ENCODE measurements around the gene THSD4. TPM values are rescaled to one million over a fixed set of nuclear protein-coding genes. Genes with fewer than 3 reads are reported as not detected.

THSD4 gene
- total RNA-seq, 5 donors from 2014 or later (not counting 1 experiment from before 2014, with no cell fraction given): 0.03 to 0.23 (median 0.18) TPM; not detected in 2

- WGBS (ENCODE audit: insufficient coverage): no CpG with 5 or more reads among the region's 4 CpGs
- POLR2A ChIA-PET: no interaction called here
- no peaks in the 10 kb centered on the region for H3K27me3 Mint-ChIP-seq
- H3K36me3 Mint-ChIP-seq: no peaks in the 10 kb centered on the region
- ATAC-seq (replicated peaks in 1 of 4) (no peak), DNase-seq (no peak)
- H3K4me3 ChIP-seq (ENCODE audit: control insufficient read depth in 1 of 2, extremely low read depth in 1 of 2, low read length in 1 of 2): no peak overlapping the region
- H3K9me3 Mint-ChIP-seq: no peaks in the 10 kb centered on the region
- peaks cover 0 to 7% of the 10 kb centered on the region in 2 experiments for H3K27me3 ChIP-seq (replicated peaks in 1 of 2; ENCODE audit: control insufficient read depth in 2 of 2, extremely low read depth in 1 of 2, insufficient read depth in 2 of 2, low read length in 1 of 2)
- no peak overlapping the region for H3K4me3 Mint-ChIP-seq
- H3K4me1 Mint-ChIP-seq: no peaks in the 10 kb centered on the region
- no peaks in the 10 kb centered on the region for H3K36me3 ChIP-seq (ENCODE audit: control insufficient read depth in 2 of 2, extremely low read depth in 1 of 2, insufficient read depth in 1 of 2, low read length in 1 of 2)
- CTCF ChIA-PET: no interaction called here
- no peaks in the 10 kb centered on the region for H3K4me1 ChIP-seq (ENCODE audit: control insufficient read depth in 1 of 2, extremely low read depth in 1 of 2, insufficient read depth in 2 of 2, low read length in 2 of 2)
- H3K9me3 ChIP-seq: no peaks in the 10 kb centered on the region
- no peak overlapping the region for H3K27ac Mint-ChIP-seq
- H3K27ac ChIP-seq (ENCODE audit: low read length): no peak overlapping the region
Observed at GRCh38 chr15:71304681-71305080, 189.4 kb downstream of the THSD4 start.

DNA sequence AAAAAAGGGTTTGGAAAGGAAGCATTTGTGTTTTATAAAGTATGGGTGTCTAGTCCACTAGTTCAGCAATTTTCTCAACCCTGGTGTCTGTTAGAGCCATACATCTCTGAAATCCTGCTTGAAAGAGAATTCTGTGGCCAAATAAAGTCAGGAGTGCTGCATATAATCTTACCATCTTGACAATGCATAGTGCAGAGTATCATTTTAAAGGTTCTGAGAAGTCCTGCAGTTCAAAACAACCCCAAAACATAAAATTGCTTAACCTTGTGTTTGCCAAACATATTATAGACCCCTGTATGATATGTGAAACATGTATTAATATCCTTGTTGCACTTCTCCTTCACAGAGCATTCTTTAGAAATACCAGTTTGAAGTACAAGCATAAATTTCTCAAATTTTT lies 191.3 kb downstream of the THSD4 start:
- H3K9me3 ChIP-seq: no peaks in the 10 kb centered on the region
- Mint-ChIP-seq H3K4me1 (no peaks in the 10 kb centered on the region), H3K9me3 (no peaks in the 10 kb centered on the region), H3K27me3 (no peaks in the 10 kb centered on the region), H3K4me3 (no peak overlapping the region), H3K27ac (no peak overlapping the region), H3K36me3 (no peaks in the 10 kb centered on the region)
- H3K27me3 ChIP-seq (replicated peaks in 1 of 2; ENCODE audit: control insufficient read depth in 2 of 2, extremely low read depth in 1 of 2, insufficient read depth in 2 of 2, low read length in 1 of 2): peaks cover 0 to 7% of the 10 kb centered on the region in 2 experiments
- ChIA-PET POLR2A (no interaction called here), CTCF (no interaction called here)
- no peak overlapping the region for H3K4me3 ChIP-seq (ENCODE audit: control insufficient read depth in 1 of 2, extremely low read depth in 1 of 2, low read length in 1 of 2)
- DNase-seq (no peak), ATAC-seq (replicated peaks in 1 of 4) (no peak)
- no peaks in the 10 kb centered on the region for H3K4me1 ChIP-seq (ENCODE audit: control insufficient read depth in 1 of 2, extremely low read depth in 1 of 2, insufficient read depth in 2 of 2, low read length in 2 of 2)
- no peaks in the 10 kb centered on the region for H3K36me3 ChIP-seq (ENCODE audit: control insufficient read depth in 2 of 2, extremely low read depth in 1 of 2, insufficient read depth in 1 of 2, low read length in 1 of 2)
- H3K27ac ChIP-seq (ENCODE audit: low read length): no peak overlapping the region

GRCh38 chr15:71312194-71312708 lies 197.0 kb downstream of the THSD4 start:
- Mint-ChIP-seq H3K9me3 (peaks cover 0 to 14% (median 10%) of the 10 kb centered on the region in 3 donors), H3K36me3 (no peaks in the 10 kb centered on the region), H3K4me1 (no peaks in the 10 kb centered on the region), H3K4me3 (no peak overlapping the region), H3K27me3 (peaks cover 0 to 10% of the 10 kb centered on the region in 2 donors), H3K27ac (peak overlapping the region in 1 of 2 donors; percentile 9)
- no peak overlapping the region for H3K4me3 ChIP-seq (ENCODE audit: control insufficient read depth in 1 of 2, extremely low read depth in 1 of 2, low read length in 1 of 2)
- ATAC-seq (replicated peaks in 1 of 4) (no peak), DNase-seq (no peak)
- H3K36me3 ChIP-seq (ENCODE audit: control insufficient read depth in 2 of 2, extremely low read depth in 1 of 2, insufficient read depth in 1 of 2, low read length in 1 of 2): no peaks in the 10 kb centered on the region
- no peaks in the 10 kb centered on the region for H3K4me1 ChIP-seq (ENCODE audit: control insufficient read depth in 1 of 2, extremely low read depth in 1 of 2, insufficient read depth in 2 of 2, low read length in 2 of 2)
- WGBS (ENCODE audit: insufficient coverage): 73% methylated on average over 6 of the region's 8 CpGs
- no peaks in the 10 kb centered on the region for H3K9me3 ChIP-seq
- ChIA-PET CTCF (no interaction called here), POLR2A (no interaction called here)
- peaks cover 0 to 6% of the 10 kb centered on the region in 2 experiments for H3K27me3 ChIP-seq (replicated peaks in 1 of 2; ENCODE audit: control insufficient read depth in 2 of 2, extremely low read depth in 1 of 2, insufficient read depth in 2 of 2, low read length in 1 of 2)
- no peak overlapping the region for H3K27ac ChIP-seq (ENCODE audit: low read length)

DNA sequence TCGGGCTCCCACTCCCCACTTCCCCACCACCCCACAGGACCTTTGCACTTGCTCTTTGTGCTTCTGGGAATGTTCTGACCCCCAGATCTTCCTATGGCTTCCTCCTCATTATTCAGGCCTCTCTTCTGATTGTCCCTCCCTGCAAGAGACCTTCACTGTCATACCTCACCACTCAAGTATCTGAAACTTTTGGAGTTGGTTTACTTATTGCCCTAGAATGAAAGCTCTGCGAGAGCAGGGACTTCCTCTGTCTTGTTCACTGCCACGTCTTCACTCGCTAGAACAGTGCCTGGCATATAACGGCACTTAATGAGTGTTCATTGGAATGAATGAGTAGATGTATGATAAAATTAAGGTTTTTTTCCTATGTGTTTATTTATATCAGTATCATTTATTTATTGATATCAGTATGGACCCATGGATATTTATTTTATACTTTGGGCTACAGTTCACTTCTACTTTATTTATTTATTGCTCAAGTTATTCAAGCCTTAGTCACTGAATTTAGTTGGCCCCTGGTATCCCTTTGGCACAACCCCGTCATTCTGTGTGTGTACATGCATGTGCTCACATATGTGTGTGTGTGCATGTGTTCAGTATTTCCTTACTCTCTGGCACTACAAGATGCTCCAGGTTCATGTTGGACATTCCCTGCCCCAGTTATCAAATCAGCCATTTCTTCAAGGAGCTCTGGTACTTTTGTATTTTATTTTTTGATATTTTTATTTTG lies 197.6 kb downstream of the THSD4 start:
- Mint-ChIP-seq H3K4me3 (no peak overlapping the region), H3K36me3 (no peaks in the 10 kb centered on the region), H3K27me3 (peaks cover 0 to 14% of the 10 kb centered on the region in 2 donors), H3K27ac (peak overlapping the region in 1 of 2 donors; percentile 9), H3K4me1 (no peaks in the 10 kb centered on the region), H3K9me3 (peaks cover 0 to 15% (median 11%) of the 10 kb centered on the region in 3 donors)
- DNase-seq (no peak), ATAC-seq (replicated peaks in 1 of 4) (no peak)
- ChIA-PET CTCF (no interaction called here), POLR2A (no interaction called here)
- Histone ChIP-seq H3K4me3 (ENCODE audit: control insufficient read depth in 1 of 2, extremely low read depth in 1 of 2, low read length in 1 of 2) (no peak overlapping the region), H3K9me3 (no peaks in the 10 kb centered on the region), H3K36me3 (ENCODE audit: control insufficient read depth in 2 of 2, extremely low read depth in 1 of 2, insufficient read depth in 1 of 2, low read length in 1 of 2) (no peaks in the 10 kb centered on the region), H3K27me3 (replicated peaks in 1 of 2; ENCODE audit: control insufficient read depth in 2 of 2, extremely low read depth in 1 of 2, insufficient read depth in 2 of 2, low read length in 1 of 2) (peaks cover 0 to 6% of the 10 kb centered on the region in 2 experiments), H3K4me1 (ENCODE audit: control insufficient read depth in 1 of 2, extremely low read depth in 1 of 2, insufficient read depth in 2 of 2, low read length in 2 of 2) (no peaks in the 10 kb centered on the region), H3K27ac (ENCODE audit: low read length) (no peak overlapping the region)
- 81% methylated on average over 3 of the region's 6 CpGs for WGBS (ENCODE audit: insufficient coverage)

GRCh38 chr15:71313806-71314205 lies 198.5 kb downstream of the THSD4 start:
- DNase-seq: no peak
- H3K36me3 Mint-ChIP-seq: no peaks in the 10 kb centered on the region
- no peaks in the 10 kb centered on the region for H3K4me1 Mint-ChIP-seq
- H3K27ac Mint-ChIP-seq: no peak overlapping the region
- Histone ChIP-seq H3K4me1 (ENCODE audit: control insufficient read depth in 1 of 2, extremely low read depth in 1 of 2, insufficient read depth in 2 of 2, low read length in 2 of 2) (no peaks in the 10 kb centered on the region), H3K9me3 (no peaks in the 10 kb centered on the region), H3K27ac (ENCODE audit: low read length) (no peak overlapping the region), H3K36me3 (ENCODE audit: control insufficient read depth in 2 of 2, extremely low read depth in 1 of 2, insufficient read depth in 1 of 2, low read length in 1 of 2) (no peaks in the 10 kb centered on the region), H3K27me3 (replicated peaks in 1 of 2; ENCODE audit: control insufficient read depth in 2 of 2, extremely low read depth in 1 of 2, insufficient read depth in 2 of 2, low read length in 1 of 2) (peaks cover 0 to 6% of the 10 kb centered on the region in 2 experiments), H3K4me3 (ENCODE audit: control insufficient read depth in 1 of 2, extremely low read depth in 1 of 2, low read length in 1 of 2) (no peak overlapping the region)
- CTCF ChIA-PET: no interaction called here
- no peak overlapping the region for H3K4me3 Mint-ChIP-seq
- H3K9me3 Mint-ChIP-seq: peaks cover 0 to 15% (median 11%) of the 10 kb centered on the region in 3 donors
- POLR2A ChIA-PET: no interaction called here
- no CpG with 5 or more reads among the region's 3 CpGs for WGBS (ENCODE audit: insufficient coverage)
- no peak for ATAC-seq (replicated peaks in 1 of 4)
- H3K27me3 Mint-ChIP-seq: peaks cover 6 to 17% of the 10 kb centered on the region in 2 donors

GRCh38 chr15:71314956-71315537 lies 199.8 kb downstream of the THSD4 start:
- H3K36me3 ChIP-seq (ENCODE audit: control insufficient read depth in 2 of 2, extremely low read depth in 1 of 2, insufficient read depth in 1 of 2, low read length in 1 of 2): no peaks in the 10 kb centered on the region
- H3K27ac ChIP-seq (ENCODE audit: low read length): no peak overlapping the region
- no peaks in the 10 kb centered on the region for H3K4me1 Mint-ChIP-seq
- ChIA-PET CTCF (no interaction called here), POLR2A (no interaction called here)
- H3K27me3 ChIP-seq (replicated peaks in 1 of 2; ENCODE audit: control insufficient read depth in 2 of 2, extremely low read depth in 1 of 2, insufficient read depth in 2 of 2, low read length in 1 of 2): peaks cover 0 to 6% of the 10 kb centered on the region in 2 experiments
- no peak overlapping the region for H3K27ac Mint-ChIP-seq
- DNase-seq: no peak
- H3K9me3 ChIP-seq: no peaks in the 10 kb centered on the region
- ATAC-seq (replicated peaks in 1 of 4): no peak
- peaks cover 0 to 15% (median 11%) of the 10 kb centered on the region in 3 donors for H3K9me3 Mint-ChIP-seq
- 79% methylated on average over 2 of the region's 2 CpGs for WGBS (ENCODE audit: insufficient coverage)
- no peaks in the 10 kb centered on the region for H3K36me3 Mint-ChIP-seq
- no peak overlapping the region for H3K4me3 Mint-ChIP-seq
- H3K4me3 ChIP-seq (ENCODE audit: control insufficient read depth in 1 of 2, extremely low read depth in 1 of 2, low read length in 1 of 2): no peak overlapping the region
- H3K4me1 ChIP-seq (ENCODE audit: control insufficient read depth in 1 of 2, extremely low read depth in 1 of 2, insufficient read depth in 2 of 2, low read length in 2 of 2): no peaks in the 10 kb centered on the region
- H3K27me3 Mint-ChIP-seq: peaks cover 7 to 17% of the 10 kb centered on the region in 2 donors

All from T-cell (primary cell).